Left cardiac atrium (tissue), 4 donors: ENCODE data around the gene AGFG1. TPM values are rescaled to one million over a fixed set of nuclear protein-coding genes. Genes with fewer than 3 reads are reported as not detected.

ENCODE experiments used
- ATAC-seq, 2 donors: fragments of 200-7000 bp; cut with Tn5 transposase; one replicate each; pipeline ENCODE4 v1.9.1; 2020; ENCODE audit warnings: mild to moderate bottlenecking in 2 of 2, moderate library complexity in 2 of 2
- DNase-seq: peaks from one replicate; pipeline ENCODE4 v3.0.0-alpha.2; 2020
- intact Hi-C, 2 donors: fragments of 100-400 bp; cut with DNase I; formaldehyde crosslinking; loops; one replicate each; pipeline versions ENCODE4 v1.14.1 to v1.15.1; 2022 to 2023
- long read RNA-seq: library from polyadenylated mRNA; unstranded; transcript quantifications from one replicate; pipeline ENCODE4 v2.0.0, GENCODE V29; 2021
- total RNA-seq, 2 donors: library from RNA; stranded (reverse); fragmentation: NEBNext Ultra II Directional; extraction: Animal tissue kit (Norgen Biotek cat#: 25700); gene quantifications; one replicate each; pipeline ENCODE4 v1.2.1, GENCODE V29; 2021
- donor health status: DM: no; HTN: yes; CAD: no.
- donor health status: DM: no; HTN: yes; CAD: no; lungs with severe emphysema.
- donor health status: DM: yes; HTN: yes; CAD: no.
- donor health status: Dilated cardiomyopathy.

AGFG1 gene
- total RNA-seq: 10 to 100 TPM; 61.4 to 78.2 TPM
- long read RNA-seq, full-length matches to known transcripts: 1 of 5 reads
- long read RNA-seq, partial matches to known transcripts: 1 of 5 reads
- long read RNA-seq, other reads (novel, unspliced or antisense): 3 of 5 reads

GRCh38 chr2:227471924-227472264, at the start of gene AGFG1:
Gene AGFG1 (plus strand): TSS chr2:227472156. CDS start chr2:227472422, 266 bp downstream.
- DNase-seq (peak; percentile 83), ATAC-seq (peak; percentile 89 to 90)
- intact Hi-C loops: loop anchor here in 1 of 2 donors (10.0 kb wide), 1 partner anchor 67 kb away; no protein-coding TSS in a partner anchor

GRCh38 chr2:227423656-227424499, 48.1 kb upstream of the AGFG1 start:
- no peak for DNase-seq
- no peak for ATAC-seq
- intact Hi-C loops: no loop called here

- intact Hi-C loops: no loop called here
- DNase-seq (no peak), ATAC-seq (no peak)
These were observed 43.1 kb upstream of the AGFG1 start for GRCh38 chr2:227428731-227429285.

- peak in 1 of 2 donors; percentile 85 for ATAC-seq
These were observed 41.3 kb upstream of the AGFG1 start for GRCh38 chr2:227430639-227431038.

GRCh38 chr2:227433171-227433570, 38.8 kb upstream of the AGFG1 start:
- intact Hi-C loops: no loop called here
- ATAC-seq (no peak), DNase-seq (no peak)

More at GRCh38 chr2:227430639-227431038, 41.3 kb upstream of the AGFG1 start:
- DNase-seq: no peak
- intact Hi-C loops: no loop called here

- intact Hi-C loops: no loop called here
- ATAC-seq (no peak), DNase-seq (no peak)
These were observed 35.4 kb upstream of the AGFG1 start for GRCh38 chr2:227436436-227437174.

GRCh38 chr2:227439214-227439613, 32.7 kb upstream of the AGFG1 start:
- intact Hi-C loops: no loop called here
- DNase-seq (no peak), ATAC-seq (no peak)

GRCh38 chr2:227442639-227443038, 29.3 kb upstream of the AGFG1 start:
- no peak for ATAC-seq
- no peak for DNase-seq
- intact Hi-C loops: no loop called here

- DNase-seq (no peak), ATAC-seq (peak in 1 of 2 donors; percentile 31)
- intact Hi-C loops: no loop called here
These were observed 27.9 kb upstream of the AGFG1 start for GRCh38 chr2:227443889-227444568.

- ATAC-seq (no peak), DNase-seq (no peak)
- intact Hi-C loops: no loop called here
These were observed 24.4 kb upstream of the AGFG1 start for GRCh38 chr2:227447606-227448005.

- DNase-seq (no peak), ATAC-seq (peak in 1 of 2 donors; percentile 22)
- intact Hi-C loops: no loop called here
These were observed 21.6 kb upstream of the AGFG1 start for GRCh38 chr2:227450311-227450841.

GRCh38 chr2:227450926-227451654, 20.9 kb upstream of the AGFG1 start:
- ATAC-seq: peak; percentile 89 to 95
- no peak for DNase-seq
- intact Hi-C loops: no loop called here

GRCh38 chr2:227451655-227451992, 20.3 kb upstream of the AGFG1 start:
- intact Hi-C loops: no loop called here
- no peak for ATAC-seq
- DNase-seq: no peak

GRCh38 chr2:227453810-227454209, 18.1 kb upstream of the AGFG1 start:
- ATAC-seq (no peak), DNase-seq (no peak)
- intact Hi-C loops: no loop called here

- DNase-seq: no peak
- intact Hi-C loops: no loop called here
- no peak for ATAC-seq
These were observed 17.6 kb upstream of the AGFG1 start for GRCh38 chr2:227454323-227454860.

- intact Hi-C loops: no loop called here
- ATAC-seq (no peak), DNase-seq (no peak)
These were observed 16.8 kb upstream of the AGFG1 start for GRCh38 chr2:227455200-227455599.

GRCh38 chr2:227456102-227456501, 15.9 kb upstream of the AGFG1 start:
- intact Hi-C loops: no loop called here
- no peak for ATAC-seq

GRCh38 chr2:227456772-227457171, 15.2 kb upstream of the AGFG1 start:
- DNase-seq (no peak), ATAC-seq (no peak)
- intact Hi-C loops: no loop called here

More at GRCh38 chr2:227456102-227456501, 15.9 kb upstream of the AGFG1 start:
- DNase-seq: no peak
